GM06990 (cell line): ENCODE measurements around the gene GRIK3.

Experiments used
- DNase-seq: peaks from one replicate; pipeline ENCODE4 v3.0.0-alpha.2; 2011; ENCODE audit not compliant: insufficient read length; ENCODE audit errors: extremely low read depth
- H3K27me3 ChIP-seq: replicated peaks from 2 replicates; pipeline ENCODE4 v1.6.0; 2011; ENCODE audit warnings: low read length; ENCODE audit not compliant: control insufficient read depth, insufficient read depth
- H3K36me3 ChIP-seq: 2 replicates; pipeline ENCODE4 v1.5.1; 2011; ENCODE audit warnings: low read length; ENCODE audit not compliant: control insufficient read depth, insufficient read depth
- H3K4me3 ChIP-seq: replicated peaks from 2 replicates; pipeline ENCODE4 v1.5.1; 2011; ENCODE audit warnings: low read depth, mild to moderate bottlenecking, control low read depth, low read length
- TF ChIP-seq, protein P1 (sequence below): IDR thresholded peaks from 2 replicates; pipeline ENCODE4 v1.5.1; 2011; ENCODE audit warnings: low read length, control low read depth, mild to moderate bottlenecking, inconsistent platforms; ENCODE audit not compliant: insufficient read depth, poor library complexity, severe bottlenecking

GRIK3 gene

GRCh38 chr1:36754366-36754765, 279.9 kb downstream of the GRIK3 start:
- H3K4me3 ChIP-seq: no peak overlapping the region
- no peak for DNase-seq
- TF ChIP-seq, protein P1, sequence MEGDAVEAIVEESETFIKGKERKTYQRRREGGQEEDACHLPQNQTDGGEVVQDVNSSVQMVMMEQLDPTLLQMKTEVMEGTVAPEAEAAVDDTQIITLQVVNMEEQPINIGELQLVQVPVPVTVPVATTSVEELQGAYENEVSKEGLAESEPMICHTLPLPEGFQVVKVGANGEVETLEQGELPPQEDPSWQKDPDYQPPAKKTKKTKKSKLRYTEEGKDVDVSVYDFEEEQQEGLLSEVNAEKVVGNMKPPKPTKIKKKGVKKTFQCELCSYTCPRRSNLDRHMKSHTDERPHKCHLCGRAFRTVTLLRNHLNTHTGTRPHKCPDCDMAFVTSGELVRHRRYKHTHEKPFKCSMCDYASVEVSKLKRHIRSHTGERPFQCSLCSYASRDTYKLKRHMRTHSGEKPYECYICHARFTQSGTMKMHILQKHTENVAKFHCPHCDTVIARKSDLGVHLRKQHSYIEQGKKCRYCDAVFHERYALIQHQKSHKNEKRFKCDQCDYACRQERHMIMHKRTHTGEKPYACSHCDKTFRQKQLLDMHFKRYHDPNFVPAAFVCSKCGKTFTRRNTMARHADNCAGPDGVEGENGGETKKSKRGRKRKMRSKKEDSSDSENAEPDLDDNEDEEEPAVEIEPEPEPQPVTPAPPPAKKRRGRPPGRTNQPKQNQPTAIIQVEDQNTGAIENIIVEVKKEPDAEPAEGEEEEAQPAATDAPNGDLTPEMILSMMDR: no peak
- H3K36me3 ChIP-seq: no peaks in the 10 kb centered on the region
- H3K27me3 ChIP-seq: peaks cover 1% of the 10 kb centered on the region; the same call in 1 of the 2 replicates

- no peak for DNase-seq
- Histone ChIP-seq H3K27me3 (peaks cover 1% of the 10 kb centered on the region; the same call in 1 of the 2 replicates), H3K4me3 (no peak overlapping the region), H3K36me3 (no peaks in the 10 kb centered on the region)
- TF ChIP-seq, protein P1: no peak
Observed at GRCh38 chr1:36753451-36753850, 280.9 kb downstream of the GRIK3 start.

DNA sequence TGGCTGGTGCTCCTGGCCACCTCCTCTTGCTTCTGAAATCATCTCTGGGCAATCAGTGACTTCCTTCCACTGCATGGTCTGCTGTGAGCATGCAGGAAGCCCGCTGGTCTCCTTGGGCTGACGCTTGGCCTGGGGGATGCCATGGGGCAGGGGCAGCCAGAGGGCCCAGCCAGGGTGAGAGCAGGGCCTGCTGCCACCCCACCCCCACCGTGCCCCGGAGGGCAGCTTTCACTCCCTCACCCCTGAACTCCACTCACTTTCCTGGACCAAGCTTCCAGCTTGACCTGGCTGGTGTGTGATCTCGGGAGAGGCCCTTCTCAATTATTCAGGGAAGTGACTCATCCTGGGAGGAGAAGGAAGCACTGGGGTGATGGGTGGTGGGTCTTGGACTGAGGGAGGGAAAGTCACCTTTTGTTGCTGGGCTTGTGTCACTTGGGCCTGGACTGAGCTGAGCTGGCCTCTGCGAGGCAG, 281.4 kb downstream of the GRIK3 start:
- H3K4me3 ChIP-seq: no peak overlapping the region
- DNase-seq: no peak
- TF ChIP-seq, protein P1: no peak
- no peaks in the 10 kb centered on the region; the same call in 1 of the 2 replicates for H3K27me3 ChIP-seq
- H3K36me3 ChIP-seq: no peaks in the 10 kb centered on the region

GRCh38 chr1:36752431-36752830, 281.9 kb downstream of the GRIK3 start:
- no peak for DNase-seq

GRCh38 chr1:36751525-36751924, 282.8 kb downstream of the GRIK3 start:
- Histone ChIP-seq H3K36me3 (no peaks in the 10 kb centered on the region), H3K4me3 (no peak overlapping the region), H3K27me3 (no peaks in the 10 kb centered on the region; the same call in 1 of the 2 replicates)
- TF ChIP-seq, protein P1: no peak
- DNase-seq: no peak

More at GRCh38 chr1:36752431-36752830, 281.9 kb downstream of the GRIK3 start:
- Histone ChIP-seq H3K27me3 (no peaks in the 10 kb centered on the region; the same call in 1 of the 2 replicates), H3K4me3 (no peak overlapping the region), H3K36me3 (no peaks in the 10 kb centered on the region)
- TF ChIP-seq, protein P1: no peak

DNA sequence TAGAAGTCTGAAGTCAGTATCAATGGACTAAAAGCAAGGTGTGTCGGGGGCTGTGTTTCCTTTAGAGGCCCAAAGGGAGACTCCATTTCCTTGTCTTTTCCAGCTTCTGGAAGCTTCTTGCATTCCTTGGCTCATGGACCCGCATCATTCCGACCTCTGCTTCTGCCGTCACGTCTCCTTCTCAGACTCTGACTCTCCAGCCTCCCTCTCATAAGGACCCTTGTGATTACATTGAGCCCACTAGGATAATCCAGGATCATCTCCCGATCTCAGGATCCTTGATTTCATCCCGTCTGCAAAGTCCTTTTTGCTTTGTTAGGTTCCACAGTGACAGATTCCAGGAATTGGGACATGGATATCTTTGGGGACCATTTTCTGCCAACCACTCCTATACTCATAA, 285.8 kb downstream of the GRIK3 start:
- H3K4me3 ChIP-seq: no peak overlapping the region
- no peaks in the 10 kb centered on the region for H3K36me3 ChIP-seq
- H3K27me3 ChIP-seq: no peaks in the 10 kb centered on the region; the same call in 1 of the 2 replicates
- TF ChIP-seq, protein P1: no peak
- no peak for DNase-seq
